ENCODE results near the gene PRR36.

DNA sequence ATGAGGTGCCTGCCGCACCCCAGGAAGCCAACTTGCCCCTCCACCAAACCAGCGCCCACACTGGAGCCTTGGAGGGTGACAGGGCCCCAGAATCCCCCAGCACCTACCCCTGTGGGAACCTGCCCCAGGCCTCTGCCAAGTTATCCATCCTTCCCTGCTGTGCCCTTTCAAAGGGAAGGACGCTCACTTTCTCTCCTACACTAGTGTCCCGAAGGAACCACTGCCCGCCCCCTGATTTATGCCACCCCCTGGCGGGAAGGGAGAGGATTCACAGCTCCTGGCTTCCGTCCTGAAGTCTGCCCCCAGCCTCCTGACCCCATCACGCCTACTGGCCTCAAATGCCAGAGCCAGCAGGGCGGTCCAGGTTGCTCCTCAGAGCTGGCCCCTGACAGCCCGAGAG is 42.7 kb downstream of the PRR36 start:
- TF ChIP-seq, protein P1, sequence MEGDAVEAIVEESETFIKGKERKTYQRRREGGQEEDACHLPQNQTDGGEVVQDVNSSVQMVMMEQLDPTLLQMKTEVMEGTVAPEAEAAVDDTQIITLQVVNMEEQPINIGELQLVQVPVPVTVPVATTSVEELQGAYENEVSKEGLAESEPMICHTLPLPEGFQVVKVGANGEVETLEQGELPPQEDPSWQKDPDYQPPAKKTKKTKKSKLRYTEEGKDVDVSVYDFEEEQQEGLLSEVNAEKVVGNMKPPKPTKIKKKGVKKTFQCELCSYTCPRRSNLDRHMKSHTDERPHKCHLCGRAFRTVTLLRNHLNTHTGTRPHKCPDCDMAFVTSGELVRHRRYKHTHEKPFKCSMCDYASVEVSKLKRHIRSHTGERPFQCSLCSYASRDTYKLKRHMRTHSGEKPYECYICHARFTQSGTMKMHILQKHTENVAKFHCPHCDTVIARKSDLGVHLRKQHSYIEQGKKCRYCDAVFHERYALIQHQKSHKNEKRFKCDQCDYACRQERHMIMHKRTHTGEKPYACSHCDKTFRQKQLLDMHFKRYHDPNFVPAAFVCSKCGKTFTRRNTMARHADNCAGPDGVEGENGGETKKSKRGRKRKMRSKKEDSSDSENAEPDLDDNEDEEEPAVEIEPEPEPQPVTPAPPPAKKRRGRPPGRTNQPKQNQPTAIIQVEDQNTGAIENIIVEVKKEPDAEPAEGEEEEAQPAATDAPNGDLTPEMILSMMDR (IDR thresholded peaks at IDR 0.05) = no peak
- TF ChIP-seq POLR2A (IDR thresholded peaks at IDR 0.05) = no peak
